Neural progenitor cell (in vitro differentiated cells): ENCODE data around the gene CYCS.

Experiments used
- EZH2 ChIP-seq: fragments of 200-600 bp; sonication (generic); IDR thresholded peaks from 2 replicates; pipeline ENCODE4 v1.6.1; 2017; ENCODE audit warnings: antibody characterized with exemption, mild to moderate bottlenecking, moderate library complexity
- EZH2phosphoT487 ChIP-seq: fragments of 200-600 bp; sonication (generic); IDR thresholded peaks from 2 replicates; pipeline ENCODE4 v1.6.1; 2017; ENCODE audit warnings: antibody characterized with exemption
- TF ChIP-seq, protein P1 (sequence below): fragments of 200-600 bp; sonication (generic); IDR thresholded peaks from 2 replicates; pipeline ENCODE4 v1.5.1; 2017; ENCODE audit warnings: antibody characterized with exemption, mild to moderate bottlenecking

DNA sequence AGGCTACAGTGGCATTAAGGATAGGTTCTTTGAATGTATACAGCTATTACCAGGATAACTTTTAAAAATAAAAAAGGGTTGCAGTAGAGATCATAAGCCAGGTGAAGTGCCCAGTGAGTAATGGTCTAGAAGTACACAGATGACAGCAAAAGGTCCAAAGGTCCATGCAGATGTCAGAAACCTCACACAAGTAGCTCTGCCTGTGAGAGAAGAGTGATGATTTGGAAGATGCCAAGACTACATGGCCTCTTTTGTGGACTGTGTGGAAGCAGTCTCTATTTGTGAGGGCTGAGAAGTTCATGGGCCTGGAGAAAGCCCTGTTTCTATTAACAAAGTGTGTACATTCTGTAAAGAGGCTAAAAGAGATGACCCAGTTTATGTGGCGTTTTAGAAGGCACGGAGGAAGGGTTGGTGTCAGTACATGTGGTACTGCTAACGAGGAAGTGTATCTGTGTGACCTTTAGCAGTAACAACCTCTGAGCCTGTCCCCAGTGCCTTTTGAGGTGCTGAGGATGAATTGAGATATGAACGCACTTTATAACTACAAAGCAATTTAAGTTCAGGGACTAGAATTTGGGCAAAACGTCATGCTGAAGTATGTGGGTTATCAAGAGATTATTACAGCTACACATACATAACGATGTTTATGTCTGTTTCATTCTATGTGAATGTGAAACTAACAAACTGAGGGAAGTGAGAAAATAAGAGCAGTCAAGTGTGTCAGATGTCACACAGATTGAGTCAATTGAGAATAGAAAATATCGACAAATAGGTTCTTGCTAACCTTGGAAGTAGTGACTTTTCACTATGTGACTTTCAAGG lies 7.6 kb downstream of the CYCS start:
- TF ChIP-seq, protein P1, sequence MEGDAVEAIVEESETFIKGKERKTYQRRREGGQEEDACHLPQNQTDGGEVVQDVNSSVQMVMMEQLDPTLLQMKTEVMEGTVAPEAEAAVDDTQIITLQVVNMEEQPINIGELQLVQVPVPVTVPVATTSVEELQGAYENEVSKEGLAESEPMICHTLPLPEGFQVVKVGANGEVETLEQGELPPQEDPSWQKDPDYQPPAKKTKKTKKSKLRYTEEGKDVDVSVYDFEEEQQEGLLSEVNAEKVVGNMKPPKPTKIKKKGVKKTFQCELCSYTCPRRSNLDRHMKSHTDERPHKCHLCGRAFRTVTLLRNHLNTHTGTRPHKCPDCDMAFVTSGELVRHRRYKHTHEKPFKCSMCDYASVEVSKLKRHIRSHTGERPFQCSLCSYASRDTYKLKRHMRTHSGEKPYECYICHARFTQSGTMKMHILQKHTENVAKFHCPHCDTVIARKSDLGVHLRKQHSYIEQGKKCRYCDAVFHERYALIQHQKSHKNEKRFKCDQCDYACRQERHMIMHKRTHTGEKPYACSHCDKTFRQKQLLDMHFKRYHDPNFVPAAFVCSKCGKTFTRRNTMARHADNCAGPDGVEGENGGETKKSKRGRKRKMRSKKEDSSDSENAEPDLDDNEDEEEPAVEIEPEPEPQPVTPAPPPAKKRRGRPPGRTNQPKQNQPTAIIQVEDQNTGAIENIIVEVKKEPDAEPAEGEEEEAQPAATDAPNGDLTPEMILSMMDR, result no peak
- TF ChIP-seq EZH2 (no peak), EZH2phosphoT487 (no peak)
